Posterior cingulate gyrus (tissue), 11 donors: ENCODE data around the gene ADAMTS14.

ENCODE experiments used
- DNase-seq, 10 donors: peaks; one replicate each; pipeline versions ENCODE4 v3.0.0 to v3.0.0-alpha.2; 2020 to 2021; ENCODE audit warnings: mixed read lengths in 3 of 10
- intact Hi-C: fragments of 100-400 bp; cut with DNase I; formaldehyde crosslinking; loops from one replicate; pipeline ENCODE4 v1.15.1; 2023

Gene ADAMTS14

DNA sequence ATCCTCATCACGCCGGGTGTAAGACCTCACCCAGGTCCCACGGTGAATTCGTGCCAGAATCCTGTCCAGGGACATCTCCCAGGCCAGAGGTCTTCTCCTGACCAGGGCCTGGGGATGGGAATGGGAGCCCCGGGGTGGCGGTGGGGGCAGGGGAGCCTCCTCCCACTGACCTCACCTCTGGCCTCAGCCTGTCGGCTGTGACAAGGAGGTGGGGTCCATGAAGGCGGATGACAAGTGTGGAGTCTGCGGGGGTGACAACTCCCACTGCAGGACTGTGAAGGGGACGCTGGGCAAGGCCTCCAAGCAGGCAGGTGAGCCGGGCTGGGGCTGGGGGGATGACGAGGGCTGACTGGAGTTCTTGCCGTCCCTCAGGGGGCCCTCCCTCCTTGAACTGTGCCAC lies 71.6 kb downstream of the ADAMTS14 start:
- DNase-seq = peak in 1 of 10 donors; percentile 68
- intact Hi-C loops = no loop called here

DNA sequence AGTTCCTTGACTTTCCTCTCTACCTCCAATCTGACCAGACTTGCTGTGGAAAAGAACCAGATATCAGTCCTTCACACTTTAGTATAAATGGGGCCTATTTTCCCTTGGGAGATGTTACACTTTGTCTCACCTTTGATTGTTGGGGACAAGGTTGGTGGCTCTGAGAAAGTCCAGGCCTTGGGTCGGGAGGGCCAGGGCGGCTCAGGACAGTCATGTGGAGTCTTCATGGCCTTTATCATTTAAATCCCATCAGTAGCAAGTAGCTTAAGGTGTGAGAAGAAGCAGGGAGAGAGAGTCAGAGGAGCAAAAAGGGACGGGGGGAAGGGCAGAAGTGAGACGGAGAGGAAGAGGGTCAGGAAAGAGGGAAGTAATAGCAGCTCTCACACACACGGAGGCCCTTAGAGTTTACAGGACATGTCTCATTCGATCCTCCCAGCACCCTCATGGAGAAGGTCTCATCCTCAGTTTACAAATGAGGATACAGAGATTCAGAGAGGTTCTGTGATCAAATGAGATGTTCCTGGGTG lies 72.4 kb downstream of the ADAMTS14 start:
- peak in 1 of 10 donors; percentile 10 for DNase-seq
- intact Hi-C loops = no loop called here

GRCh38 chr10:70745555-70745954 lies 73.2 kb downstream of the ADAMTS14 start:
- DNase-seq = peak in 1 of 10 donors; percentile 24
- intact Hi-C loops = no loop called here

DNA sequence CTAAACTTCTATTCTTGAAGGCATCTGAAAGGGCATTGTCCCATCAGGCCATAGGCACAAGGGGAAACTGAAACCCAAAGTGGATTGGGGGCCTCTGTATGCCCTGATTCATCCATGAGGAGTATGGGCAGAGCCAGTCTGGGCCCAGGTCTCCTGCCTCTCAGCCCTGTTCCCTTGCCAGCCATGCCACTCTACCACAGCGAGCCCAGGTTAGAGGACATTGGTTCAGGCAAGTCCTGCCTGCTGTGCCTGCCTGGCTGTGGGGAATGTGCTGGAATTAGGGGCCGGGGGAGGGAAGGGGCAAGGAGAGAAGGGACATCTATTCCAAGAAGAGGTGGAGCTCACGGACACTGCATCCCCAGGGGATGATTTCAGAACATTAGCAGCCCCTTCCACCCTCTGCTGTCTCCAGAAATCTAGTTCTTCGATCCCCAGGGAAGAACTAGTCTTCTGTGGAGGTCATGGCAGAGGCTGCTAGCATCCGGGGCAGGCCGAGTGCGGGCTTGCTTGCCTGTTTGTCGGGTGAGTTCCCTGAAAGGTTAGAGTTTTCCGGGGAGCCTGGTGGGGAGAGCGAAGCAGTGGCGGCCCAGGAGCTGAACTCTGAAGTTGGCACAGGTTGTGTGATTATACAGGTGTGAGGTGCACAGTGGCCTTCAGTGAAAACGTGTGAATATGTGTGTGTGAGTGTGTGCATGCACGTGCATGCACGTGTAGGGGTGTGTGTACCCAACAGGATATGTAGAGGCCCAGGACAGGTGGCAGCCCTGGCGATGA lies 75.1 kb downstream of the ADAMTS14 start:
- intact Hi-C loops = no loop called here
- peak in 1 of 10 donors; percentile 53 for DNase-seq

DNA sequence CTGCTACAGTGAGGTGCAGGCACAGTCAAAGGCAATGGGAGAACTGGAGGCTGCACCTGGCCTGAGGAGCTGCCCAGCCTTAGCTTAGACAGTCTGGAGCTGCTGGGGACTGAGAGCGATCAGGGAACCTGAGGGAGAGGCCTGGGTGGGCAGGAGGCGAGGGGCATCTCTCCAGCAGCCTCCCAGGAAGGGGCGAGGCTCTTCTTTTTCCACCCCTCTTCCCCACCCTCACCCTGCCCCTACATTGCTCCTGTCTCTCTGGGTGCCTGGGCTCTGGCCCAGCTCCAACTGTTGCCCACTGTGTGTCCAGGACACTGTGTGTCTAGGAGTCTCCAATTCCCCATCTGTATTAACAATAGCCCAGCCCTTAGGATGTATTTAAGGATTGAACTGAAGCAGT lies 76.0 kb downstream of the ADAMTS14 start:
- DNase-seq = peak in 1 of 10 donors; percentile 29
- intact Hi-C loops = no loop called here

- DNase-seq = peak in 2 of 10 donors; percentile 45 to 50
- intact Hi-C loops = no loop called here
Measured at GRCh38 chr10:70748801-70749573, 76.7 kb downstream of the ADAMTS14 start.

DNA sequence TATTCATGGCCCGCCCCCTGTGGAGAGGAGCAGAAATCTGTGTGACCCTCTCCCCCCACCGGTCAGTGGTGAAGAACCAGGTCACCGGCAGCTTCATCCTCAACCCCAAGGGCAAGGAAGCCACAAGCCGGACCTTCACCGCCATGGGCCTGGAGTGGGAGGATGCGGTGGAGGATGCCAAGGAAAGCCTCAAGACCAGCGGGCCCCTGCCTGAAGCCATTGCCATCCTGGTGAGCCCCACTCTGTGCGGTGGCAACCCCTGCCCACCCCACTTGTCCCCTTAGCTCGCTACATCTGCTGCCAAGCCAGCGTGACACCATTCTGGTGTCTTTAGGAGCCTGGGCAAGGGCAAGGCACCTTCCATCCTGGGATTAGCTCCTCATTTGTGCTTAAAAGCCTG lies 77.5 kb downstream of the ADAMTS14 start:
- DNase-seq = peak in 2 of 10 donors; percentile 59 to 73
- intact Hi-C loops = no loop called here

- peak in 2 of 10 donors; percentile 52 to 55 for DNase-seq
- intact Hi-C loops = no loop called here
Measured at GRCh38 chr10:70750156-70750703, 77.9 kb downstream of the ADAMTS14 start.

DNA sequence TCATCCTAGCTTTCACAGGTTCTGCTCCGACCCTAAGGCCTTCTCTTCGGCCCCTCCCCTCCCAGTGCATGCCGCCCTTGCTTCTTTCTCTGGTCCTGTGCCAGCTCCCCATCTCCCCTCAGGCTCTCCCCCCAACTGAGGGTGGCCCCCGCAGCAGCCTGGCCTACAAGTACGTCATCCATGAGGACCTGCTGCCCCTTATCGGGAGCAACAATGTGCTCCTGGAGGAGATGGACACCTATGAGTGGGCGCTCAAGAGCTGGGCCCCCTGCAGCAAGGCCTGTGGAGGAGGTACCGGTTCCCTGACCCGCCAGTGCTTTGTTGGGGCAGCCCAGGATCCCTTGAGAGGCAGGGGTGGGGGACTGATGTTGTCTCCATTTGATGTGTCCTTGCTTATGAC lies 79.0 kb downstream of the ADAMTS14 start:
- intact Hi-C loops = no loop called here
- DNase-seq = peak in 3 of 10 donors; percentile 28 to 66 (median 61)

DNA sequence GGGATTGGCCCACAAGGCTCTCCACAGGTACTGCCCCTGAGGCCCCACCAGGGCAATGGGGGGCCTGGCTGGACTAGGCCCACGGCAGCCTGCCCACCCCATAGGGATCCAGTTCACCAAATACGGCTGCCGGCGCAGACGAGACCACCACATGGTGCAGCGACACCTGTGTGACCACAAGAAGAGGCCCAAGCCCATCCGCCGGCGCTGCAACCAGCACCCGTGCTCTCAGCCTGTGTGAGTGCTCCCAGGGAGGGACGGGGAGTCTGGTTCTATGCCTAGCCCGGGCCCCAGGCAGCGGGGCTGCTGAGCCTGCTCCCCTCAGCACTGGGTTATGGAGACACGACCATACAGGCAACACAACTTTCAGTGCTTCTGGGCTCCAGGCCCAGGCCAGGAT lies 79.7 kb downstream of the ADAMTS14 start:
- DNase-seq = peak in 3 of 10 donors; percentile 65 to 83 (median 75)
- intact Hi-C loops = no loop called here

DNA sequence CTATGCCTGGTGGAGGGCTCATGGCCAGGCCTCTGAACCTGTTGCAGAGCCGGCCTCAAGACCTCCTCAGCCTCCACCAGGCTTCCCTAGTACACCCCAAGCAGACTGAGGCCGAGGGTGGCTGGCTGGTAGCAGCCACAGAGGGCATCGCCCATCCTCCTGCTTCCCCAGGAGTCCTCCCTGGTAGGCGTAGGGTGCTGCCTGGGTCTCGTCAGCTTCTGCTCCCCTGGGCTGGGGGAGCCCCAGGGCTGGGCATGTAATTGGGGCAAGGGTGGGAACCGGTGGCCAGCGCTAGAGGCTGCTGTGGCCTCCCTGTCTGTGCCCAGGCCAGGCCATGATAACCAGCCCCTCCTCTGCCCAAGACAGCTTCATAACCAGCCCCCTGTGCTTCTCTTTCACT lies 80.3 kb downstream of the ADAMTS14 start:
- DNase-seq = peak in 3 of 10 donors; percentile 46 to 53 (median 50)
- intact Hi-C loops = no loop called here

DNA sequence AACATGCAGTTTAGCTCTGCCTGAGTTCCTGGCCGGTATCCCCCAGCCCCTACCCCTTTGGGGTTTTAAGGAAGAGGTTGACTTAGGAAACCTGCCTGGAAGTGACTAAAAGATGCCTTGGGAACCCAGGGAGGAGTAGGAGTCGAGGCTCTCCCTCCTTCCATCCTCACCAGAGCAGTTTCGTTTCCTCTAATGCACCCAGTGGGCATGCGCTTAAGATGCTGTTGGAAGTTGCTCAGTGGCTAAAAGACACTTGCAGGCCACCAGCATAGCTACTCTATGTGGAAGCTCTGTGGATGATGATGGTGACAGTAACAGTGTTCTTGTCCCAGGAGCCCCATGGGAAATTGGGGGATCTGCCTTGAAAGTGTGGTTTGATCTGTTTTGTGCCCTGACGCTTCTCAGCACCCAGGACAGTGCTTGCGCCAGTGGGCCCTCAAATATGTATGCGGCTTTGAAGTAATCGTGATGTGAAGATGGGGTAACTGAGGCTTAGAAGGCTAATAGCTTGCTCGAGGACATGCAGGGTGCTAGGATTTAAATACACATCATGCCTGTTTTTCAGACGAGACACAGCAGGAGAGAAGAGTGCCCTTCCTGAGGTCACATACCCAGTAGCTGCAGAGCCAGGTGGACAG lies 80.8 kb downstream of the ADAMTS14 start:
- DNase-seq = peak in 3 of 10 donors; percentile 19 to 55 (median 22)
- intact Hi-C loops = no loop called here

- DNase-seq = peak in 3 of 10 donors; percentile 47 to 70 (median 60)
- intact Hi-C loops = no loop called here
Measured at GRCh38 chr10:70753841-70754621, 81.7 kb downstream of the ADAMTS14 start.

DNA sequence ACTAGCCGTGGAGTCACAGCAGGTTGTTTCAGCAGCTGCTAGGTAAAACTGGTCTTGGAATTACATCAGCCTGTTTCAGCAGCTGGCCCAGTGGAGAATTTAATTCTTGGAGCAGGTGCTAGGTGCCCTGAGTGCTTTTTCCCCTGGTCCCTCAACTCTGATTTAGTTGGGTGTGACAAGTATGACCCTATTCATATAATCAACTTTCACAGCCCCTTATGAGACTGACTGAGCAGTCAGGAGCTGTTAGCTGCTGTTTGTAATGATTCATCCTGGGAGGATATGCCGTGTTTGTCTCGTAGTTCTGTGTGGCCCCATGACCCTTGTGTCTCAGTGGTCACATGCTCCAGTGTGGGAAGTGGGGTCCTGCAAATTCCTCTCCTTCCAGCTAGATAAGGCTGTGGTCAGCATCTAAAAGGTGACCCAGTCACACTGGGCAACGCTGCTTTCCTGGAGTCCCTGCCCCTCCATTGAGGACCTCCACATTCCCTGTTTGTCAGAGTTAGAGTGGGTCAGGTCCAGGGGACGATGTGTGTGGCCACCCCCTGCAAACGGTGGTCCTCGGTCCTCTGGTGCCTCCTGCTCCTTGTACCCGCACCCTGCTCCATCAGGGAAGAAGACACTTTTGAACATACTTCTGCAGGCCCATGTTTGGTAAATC lies 84.5 kb downstream of the ADAMTS14 start:
- intact Hi-C loops = loop anchor here (5.0 kb wide), 2 partner anchors 85 to 295 kb away; partner anchors contain the start of gene ADAMTS14
- DNase-seq = peak in 3 of 10 donors; percentile 47 to 69 (median 48)

DNA sequence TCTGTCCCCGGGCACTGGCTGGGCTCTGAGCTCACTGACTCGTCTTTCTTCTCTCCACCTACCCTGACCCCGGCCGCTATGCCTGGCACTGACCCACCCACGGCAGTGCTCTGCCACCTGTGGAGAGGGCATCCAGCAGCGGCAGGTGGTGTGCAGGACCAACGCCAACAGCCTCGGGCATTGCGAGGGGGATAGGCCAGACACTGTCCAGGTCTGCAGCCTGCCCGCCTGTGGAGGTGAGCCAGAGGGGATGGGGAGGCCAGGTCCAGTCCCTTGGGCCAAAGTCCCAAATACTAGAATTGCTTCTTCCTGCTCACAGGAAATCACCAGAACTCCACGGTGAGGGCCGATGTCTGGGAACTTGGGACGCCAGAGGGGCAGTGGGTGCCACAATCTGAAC lies 85.5 kb downstream of the ADAMTS14 start:
- intact Hi-C loops = loop anchor here (5.0 kb wide), 2 partner anchors 86 to 296 kb away; partner anchors contain the start of gene ADAMTS14

GRCh38 chr10:70758757-70759514 lies 86.6 kb downstream of the ADAMTS14 start:
- DNase-seq = peak; percentile 33 to 95 (median 82)
- intact Hi-C loops = loop anchor here (1.0 to 5.0 kb wide), 4 partner anchors 87 to 297 kb away; partner anchors contain the start of gene ADAMTS14

More for the DNA sequence above, 85.5 kb downstream of the ADAMTS14 start:
- peak in 4 of 10 donors; percentile 20 to 80 (median 56) for DNase-seq

DNA sequence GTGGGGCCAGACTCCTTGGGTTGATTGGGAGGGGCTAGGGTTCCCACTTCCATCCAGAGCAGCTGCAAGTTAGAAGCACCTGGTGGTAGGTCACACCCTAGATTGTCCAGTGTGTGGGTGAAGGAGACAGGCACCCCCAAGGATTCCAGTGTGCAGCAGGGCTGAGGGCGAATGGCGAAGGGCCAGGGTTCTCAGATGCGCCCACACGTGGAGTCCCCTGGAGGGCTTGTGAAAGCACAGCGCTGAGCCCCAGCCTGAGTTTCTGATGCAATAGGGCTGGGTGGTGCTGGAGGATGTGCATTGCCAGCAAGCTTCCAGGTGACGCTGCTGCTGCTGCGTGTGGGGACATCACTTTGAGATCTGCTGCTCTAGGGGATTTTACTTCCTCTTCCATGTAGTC lies 87.5 kb downstream of the ADAMTS14 start:
- DNase-seq = peak in 4 of 10 donors; percentile 23 to 66 (median 58)
- intact Hi-C loops = loop anchor here (1.0 to 5.0 kb wide), 4 partner anchors 87 to 297 kb away; partner anchors contain the start of gene ADAMTS14

DNA sequence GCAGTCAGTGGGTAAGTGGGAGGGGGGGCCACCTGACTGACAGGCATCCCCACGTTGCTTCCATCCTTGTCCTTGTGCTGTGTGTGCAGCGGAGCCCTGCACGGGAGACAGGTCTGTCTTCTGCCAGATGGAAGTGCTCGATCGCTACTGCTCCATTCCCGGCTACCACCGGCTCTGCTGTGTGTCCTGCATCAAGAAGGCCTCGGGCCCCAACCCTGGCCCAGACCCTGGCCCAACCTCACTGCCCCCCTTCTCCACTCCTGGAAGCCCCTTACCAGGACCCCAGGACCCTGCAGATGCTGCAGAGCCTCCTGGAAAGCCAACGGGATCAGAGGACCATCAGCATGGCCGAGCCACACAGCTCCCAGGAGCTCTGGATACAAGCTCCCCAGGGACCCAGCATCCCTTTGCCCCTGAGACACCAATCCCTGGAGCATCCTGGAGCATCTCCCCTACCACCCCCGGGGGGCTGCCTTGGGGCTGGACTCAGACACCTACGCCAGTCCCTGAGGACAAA lies 88.0 kb downstream of the ADAMTS14 start:
- peak in 3 of 10 donors; percentile 69 to 81 (median 80) for DNase-seq
- intact Hi-C loops = no loop called here
